NCI-H345 treated with DMSO at 0.1 percent for 48 hours (cell line): ENCODE data around the gene GALNT2.

Source experiments
- DNase-seq: peaks from one replicate; lab custom pipeline; 2025; ENCODE audit not compliant: unreplicated experiment; lab: John Stamatoyannopoulos, UW

GALNT2 gene

DNA sequence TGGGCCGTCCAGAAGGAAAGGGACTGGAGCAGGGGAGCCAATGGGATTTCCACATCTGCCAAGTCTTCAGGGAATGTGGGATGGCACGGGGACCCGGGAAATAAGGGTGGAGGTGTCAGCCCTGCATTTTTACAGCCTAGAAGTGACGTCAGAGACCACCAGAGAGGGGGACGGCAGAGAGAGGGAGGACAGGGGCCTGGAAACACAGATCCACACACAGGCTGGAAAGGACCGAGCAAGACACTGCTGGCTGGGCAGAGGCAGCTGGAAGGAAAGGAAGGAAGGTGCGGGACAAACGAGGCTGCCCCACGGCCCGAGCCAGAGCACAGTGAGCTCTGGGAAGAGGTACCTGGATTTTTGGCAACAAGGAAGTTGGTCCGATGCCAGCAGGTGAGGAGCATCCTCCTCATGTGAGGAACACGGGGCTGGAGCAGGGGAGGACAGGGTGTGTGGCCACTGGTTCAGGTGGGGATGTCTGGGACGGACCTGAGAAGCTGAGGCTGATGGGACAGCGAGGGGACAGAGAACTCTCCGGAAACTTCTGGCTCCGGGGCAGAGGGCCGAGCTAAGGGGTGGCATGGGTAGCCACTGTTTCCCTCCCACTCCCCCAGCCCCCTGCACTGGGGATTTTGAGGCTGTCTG lies 220.8 kb downstream of the GALNT2 start:
- no peak for DNase-seq

- DNase-seq, result no peak
Observed at GRCh38 chr1:230288641-230289349, 221.8 kb downstream of the GALNT2 start.

GRCh38 chr1:230289350-230289644 lies 222.3 kb downstream of the GALNT2 start:
- DNase-seq, result no peak

GRCh38 chr1:230291731-230292620 lies 224.9 kb downstream of the GALNT2 start:
- DNase-seq, result no peak

DNA sequence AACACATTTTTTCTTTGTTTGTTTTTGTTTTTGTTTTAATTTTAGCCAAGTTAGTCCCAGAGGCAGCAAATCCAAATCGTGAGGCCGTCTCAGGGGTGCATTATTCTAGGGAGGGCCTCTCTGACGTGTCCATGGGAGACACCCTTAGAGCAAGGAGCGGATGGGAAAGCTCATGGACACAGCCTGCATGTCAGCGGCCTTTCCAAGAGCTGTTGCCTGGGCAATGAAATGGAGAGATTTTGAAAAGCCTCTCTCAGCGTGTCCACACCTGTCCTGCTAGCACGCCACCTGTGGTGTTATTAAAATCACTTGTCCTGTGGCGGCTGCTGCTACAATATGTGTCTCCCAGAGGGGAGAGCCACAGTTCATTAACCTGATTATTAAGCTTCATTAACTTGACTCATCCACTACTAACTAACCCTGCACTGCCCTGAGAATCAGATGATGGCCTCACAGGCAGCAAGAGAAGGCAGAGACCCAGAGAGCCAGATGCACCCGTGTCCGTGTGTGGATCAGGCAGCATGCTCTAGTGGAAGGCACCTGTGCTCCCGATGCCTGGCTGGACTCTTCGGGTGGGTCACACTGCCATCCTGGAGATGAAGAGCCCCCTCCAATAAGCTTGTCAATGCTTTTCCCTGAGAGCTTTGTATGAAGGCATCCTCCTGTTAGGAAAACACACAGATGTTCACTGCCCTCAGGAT lies 225.8 kb downstream of the GALNT2 start:
- peak; percentile 79 for DNase-seq

DNA sequence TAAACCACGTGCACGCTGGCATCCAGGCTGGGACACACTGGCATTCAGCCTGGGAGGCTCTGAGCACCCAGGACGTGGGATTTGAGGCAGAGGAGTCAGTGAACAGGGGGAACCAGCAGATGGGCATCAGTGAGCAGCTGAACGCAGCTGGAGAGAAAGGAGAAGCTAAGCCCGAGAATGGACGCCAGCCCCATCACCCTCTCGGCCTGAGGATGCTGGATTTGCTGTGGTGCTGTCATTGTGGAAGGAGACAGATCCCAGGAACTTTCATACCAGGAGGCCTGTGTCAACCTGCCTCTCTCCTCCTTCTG lies 226.3 kb downstream of the GALNT2 start:
- DNase-seq, result no peak

DNA sequence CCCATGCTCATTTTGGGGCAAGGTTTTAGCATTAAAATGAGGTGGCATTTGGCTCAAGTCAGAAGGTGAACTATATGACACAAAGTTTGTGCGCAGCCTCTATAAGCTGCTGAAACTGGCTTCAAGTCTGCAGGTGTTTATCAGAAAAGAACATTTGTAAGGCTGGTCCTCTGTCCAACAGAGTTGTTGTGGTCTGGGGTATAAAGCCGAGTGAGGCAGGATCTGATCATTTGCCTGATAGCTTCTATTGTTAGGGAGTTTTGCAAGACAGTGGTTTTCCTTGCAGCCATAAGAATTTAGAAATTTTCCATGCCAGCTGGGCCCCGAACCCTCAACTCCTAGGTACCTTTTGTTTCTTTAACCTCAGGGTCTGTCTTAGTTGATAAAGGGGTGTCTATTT lies 228.3 kb downstream of the GALNT2 start:
- DNase-seq, result no peak

GRCh38 chr1:230299191-230300006 lies 232.4 kb downstream of the GALNT2 start:
- peak; percentile 70 for DNase-seq

DNA sequence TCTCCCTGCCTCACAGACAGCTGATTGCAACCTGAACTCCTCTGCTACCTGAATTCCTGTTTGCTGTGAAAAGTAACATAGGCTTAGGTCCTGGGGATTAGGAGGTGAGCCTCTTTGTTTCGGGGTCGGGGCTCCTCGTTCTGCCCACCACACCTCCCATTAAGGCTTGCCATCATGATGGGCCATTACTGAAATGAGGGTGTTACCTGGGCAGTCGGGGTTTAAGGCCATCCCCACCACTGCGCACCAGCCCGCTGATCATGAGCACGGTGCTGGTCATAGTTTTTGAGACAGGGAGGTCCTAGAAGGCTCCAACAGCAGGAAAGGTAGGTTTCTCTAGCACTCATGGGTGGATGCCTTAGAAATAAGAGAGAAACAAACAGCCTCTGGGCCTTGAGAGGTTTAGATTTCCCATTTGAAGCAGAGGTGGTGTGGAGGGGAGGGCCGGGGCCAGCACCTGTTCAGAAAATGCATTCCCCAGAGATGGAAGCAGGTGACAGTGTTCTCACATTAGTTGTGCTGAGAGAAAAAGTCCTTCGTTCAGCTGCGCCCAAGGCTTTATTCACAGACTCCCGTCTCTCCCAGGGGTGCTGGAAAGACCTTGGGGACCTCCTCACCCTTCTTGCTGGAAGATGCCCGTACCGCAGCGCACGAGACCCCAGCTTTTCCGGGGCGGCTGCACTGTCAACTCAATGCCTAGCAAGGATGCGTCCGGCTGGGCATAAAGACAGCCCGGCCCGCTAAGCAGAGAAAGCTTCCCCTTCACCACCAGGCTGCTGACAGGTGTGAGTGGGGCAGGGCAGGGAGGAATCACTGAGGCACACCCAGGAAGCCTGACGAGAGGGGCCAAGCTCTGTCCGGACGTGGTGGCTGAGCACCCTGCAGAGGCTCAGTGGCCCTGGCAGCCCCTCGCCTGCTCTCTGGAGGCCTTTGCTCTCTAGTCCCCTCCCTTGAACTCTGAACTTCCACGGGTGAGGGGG lies 233.6 kb downstream of the GALNT2 start:
- DNase-seq, result peak; percentile 53

DNA sequence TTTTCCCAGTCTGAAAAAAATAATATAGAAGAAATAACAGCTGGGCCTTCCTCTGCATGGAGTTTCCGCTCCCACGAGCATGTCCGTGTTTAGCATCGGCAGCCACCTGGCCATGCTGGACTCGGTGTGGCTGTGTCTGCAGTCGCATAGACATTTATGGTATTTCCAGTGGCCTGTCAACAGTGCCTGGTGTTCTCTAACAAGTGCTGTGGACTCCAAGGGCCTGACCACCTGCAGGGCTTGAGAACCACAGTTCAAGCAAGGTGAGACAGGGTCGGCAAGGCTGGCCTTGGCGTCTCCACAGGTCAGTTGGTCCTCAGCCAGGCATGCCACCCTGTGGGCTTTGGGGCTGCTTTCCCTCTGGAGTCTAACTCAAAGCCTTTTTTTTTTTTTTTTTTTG lies 234.3 kb downstream of the GALNT2 start:
- DNase-seq, result no peak

DNA sequence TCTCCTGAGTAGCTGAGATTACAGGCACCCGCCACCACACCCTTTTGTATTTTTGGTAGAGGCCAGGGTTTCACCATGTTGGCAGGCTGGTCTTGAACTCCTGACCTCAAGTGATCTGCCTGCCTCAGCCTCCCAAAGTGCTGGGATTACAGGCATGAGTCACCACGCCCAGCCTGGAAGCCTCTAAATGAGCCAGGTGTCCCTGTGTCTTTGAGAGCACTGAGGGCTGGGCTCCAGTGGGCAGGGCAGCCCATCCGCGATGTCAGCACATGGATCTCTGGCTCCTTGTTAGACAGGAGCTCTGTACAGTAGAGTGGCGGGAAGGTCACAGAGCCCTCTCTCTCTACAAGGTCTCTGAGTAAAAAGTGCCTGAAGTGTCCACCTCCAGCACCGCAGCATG lies 234.8 kb downstream of the GALNT2 start:
- DNase-seq, result no peak

- no peak for DNase-seq
Observed at GRCh38 chr1:230303069-230303468, 236.0 kb downstream of the GALNT2 start.

GRCh38 chr1:230303822-230304221 lies 236.8 kb downstream of the GALNT2 start:
- DNase-seq, result peak; percentile 75

DNA sequence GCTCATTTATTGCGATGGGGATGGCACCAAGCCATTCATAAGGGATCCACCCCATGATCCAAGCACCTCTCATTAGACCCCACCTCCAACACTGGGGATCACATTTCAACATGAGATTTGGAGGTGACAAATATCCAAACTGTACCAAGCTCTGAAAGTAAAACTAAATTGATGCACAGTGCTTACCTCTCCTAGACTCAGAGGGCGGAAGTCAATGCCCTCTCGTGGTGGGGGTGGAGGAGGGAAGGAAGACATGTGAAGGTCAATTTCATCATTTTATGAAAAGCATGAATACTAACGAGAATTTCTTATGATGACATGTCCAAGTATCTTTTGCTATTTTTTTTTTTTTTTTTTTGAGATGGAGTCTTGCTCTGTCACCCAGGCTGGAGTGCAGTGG lies 239.1 kb downstream of the GALNT2 start:
- no peak for DNase-seq

- DNase-seq, result no peak
Observed at GRCh38 chr1:230307213-230307612, 240.2 kb downstream of the GALNT2 start.

DNA sequence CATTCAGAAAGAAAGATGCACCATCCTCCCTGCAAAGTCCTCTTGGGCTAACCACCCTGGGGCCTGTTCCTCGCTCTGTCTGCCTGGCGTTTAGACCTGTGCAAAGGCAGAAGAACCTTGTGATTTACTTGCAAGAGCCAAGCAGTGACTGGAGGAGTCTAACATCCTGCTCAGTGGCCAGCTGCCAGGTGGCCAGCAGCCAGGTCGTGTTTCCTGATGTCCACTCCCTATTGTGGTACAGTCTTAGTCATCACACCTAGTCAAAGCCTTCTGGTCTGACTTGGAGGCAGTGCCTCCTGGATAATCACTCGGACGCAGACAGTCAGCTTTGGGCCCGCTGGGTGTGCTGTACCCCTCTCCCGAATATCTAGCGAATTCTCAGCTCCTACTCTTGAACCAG lies 241.0 kb downstream of the GALNT2 start:
- DNase-seq, result no peak

DNA sequence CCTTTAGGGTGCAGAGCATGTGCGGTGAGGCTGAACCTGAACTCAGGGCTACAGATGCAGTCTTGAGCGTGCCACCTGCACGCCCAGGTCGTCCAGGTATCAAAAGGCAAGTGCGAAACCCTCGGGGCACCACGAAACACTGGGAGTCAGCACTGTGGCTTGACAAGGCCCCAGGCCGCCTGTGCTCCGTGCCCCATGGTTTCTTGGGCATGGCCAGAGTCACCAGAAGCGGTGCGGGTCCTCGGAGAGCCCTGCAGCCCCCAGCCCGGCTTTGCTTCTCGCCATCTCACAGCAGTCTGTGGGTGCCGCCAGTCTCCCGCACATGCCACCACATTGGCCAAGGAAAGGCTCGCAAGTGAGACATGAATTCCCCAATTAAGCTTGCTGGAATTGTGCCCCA lies 241.8 kb downstream of the GALNT2 start:
- DNase-seq, result no peak

GRCh38 chr1:230309646-230310177 lies 242.7 kb downstream of the GALNT2 start:
- DNase-seq, result no peak

GRCh38 chr1:230310381-230311163 lies 243.5 kb downstream of the GALNT2 start:
- peak; percentile 68 for DNase-seq
